Measurements from ENCODE around the gene PSENEN.
"Not testable (repeated sequence)": the region's sequence is repeated elsewhere in the genome, so short reads cannot be mapped to it uniquely, and the experiment has no call there.

PSENEN gene

DNA sequence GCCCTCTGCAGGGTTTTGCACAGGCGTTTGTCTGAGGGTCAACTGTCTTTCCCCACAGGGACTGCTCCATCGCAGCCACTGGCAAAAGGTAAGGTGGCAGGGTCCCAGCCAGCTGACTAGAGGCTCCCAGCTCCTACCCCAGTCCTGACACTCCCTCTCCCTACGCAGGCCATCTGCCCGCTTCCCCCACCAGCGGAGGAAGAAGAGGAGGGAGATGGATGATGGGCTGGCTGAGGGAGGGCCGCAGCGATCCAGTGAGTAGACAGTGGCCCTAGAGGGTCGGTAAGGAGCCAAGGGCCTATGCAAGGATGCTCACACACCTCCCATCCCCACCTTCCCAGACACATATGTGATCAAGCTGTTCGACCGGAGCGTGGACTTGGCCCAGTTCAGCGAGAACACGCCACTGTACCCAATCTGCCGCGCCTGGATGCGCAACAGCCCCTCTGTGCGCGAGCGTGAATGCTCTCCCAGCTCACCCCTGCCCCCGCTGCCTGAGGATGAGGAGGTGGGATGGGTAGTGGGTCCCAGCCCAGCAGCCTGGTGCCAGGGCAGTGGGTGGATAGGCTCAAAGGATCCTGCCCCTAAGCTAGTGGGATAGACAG, 7.4 kb downstream of the PSENEN start:
- DNase-seq = no peak

DNA sequence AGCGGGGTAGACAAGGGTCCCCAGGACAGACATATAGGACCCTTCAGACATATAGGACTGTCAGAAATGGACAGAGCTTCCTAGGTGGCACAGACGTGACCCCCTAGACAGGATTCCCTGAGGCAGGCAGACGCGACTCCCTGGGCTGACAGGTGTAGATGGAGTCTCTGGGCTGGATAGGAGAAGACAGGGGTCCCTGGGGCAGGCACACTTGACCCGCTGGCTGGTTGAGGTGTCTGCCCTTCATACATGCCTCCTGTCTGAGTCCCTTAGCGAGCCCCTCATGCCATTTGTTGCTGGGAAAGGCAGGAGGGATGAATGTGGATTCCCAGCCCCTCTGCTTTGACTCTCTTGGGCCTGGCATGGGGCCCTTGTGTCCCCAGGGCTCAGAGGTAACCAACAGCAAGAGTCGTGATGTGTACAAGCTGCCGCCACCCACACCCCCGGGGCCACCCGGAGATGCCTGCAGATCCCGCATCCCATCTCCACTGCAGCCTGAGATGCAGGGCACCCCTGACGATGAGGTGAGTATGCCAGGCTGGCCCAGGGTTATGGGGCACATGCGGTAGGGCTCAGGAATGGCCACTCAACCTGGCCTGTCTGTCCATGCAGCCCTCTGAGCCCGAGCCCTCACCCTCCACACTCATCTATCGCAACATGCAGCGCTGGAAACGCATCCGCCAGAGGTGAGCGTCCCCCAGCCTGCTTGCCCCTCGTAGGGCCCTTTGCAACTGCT, 8.4 kb downstream of the PSENEN start:
- DNase-seq = no peak

DNA sequence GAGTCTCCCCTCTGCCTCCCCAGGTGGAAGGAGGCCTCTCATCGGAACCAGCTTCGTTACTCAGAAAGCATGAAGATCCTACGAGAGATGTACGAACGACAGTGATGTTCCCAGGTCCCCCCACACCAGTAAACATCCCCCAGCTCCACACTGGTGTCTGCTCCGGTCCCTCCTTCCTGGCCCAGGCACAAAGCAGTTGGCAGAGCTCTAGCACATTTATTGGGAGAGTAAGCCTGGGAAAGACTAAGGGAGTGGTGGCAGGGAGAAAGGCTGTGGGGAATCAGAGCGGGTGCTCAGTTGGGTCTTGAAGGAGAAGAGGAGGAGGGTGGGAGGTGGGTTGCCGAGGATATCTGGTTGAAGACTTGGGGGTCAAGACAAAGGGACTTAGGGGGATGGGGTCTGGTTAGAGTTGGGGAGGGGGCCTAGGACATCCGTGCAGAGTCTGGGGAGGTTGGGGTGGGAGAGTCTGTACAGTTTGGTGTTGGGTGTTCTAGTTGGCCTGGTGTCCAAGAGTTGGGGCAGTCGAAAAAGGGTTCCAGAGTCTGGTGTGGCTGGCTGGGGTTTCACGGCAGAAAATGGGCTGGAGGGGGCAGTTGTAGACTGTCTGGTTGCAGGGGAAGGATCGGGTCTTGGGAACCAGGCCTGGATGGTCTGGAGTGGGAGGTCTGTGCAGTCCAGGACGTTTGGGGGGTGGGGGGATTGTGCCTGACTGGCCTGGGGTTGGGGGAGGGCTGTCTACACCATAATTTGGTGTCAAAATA, 9.1 kb downstream of the PSENEN start:
- DNase-seq = no peak

DNA sequence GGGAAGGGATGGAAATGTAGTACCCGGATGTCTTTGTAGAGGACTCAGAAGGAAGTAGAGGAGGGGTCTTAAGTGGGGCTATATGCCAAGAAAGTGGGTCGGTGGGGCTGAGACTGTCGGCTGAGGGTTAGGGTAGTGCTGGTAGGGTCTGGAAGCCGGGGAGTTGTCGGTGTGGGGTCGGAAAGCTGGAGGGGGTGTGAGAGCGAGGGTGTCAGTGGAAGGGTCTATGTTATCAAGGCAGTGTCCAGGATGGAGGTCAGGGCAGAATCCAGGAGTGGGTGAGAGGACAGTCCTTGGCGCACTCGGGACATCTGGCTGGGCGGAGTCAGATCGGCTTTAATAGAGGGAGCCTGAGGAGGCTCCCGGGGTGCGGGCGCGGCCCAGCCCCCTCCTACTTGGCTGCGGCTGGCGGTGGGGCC, 9.7 kb downstream of the PSENEN start:
- DNase-seq = no peak

DNA sequence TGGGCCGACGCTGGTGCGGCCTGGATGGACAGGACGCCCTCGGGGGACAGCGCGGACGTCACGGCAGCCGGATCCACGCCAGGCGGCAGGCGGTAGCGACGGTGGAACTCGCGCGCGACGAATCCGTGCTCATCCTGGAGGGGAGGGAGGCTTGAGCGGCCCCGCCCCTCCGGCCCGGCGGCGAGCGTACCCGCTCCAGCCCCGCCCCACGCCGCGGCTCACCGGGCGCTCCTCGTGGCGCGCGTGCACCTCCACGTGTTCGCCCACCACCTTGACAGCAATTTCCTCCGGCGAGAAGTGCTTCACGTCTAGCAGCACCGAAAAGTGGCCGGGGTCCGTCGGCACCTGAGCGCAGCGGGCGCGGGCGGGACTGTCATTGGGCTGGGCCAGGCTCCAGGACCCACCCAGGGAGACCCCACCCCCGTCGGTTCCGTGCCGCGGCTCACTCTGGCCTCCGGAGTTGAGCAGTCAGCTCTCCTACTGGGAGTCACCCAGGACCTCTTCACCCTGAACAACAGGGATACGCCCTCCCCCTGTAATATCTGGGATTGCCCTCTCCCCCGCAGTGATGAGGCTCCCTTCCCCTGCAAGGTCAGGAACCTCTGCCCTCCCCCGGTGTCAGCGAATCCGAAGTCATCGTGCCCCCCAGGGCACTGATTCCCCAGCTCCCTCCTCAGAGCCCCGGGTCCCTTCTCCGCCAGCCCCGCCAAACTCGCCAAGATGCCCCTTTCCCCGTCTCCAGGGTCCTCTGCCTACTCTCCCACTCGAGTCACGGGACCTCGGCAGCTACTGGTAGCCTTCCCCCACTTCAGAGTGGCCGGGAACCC, 10.3 kb downstream of the PSENEN start:
- no peak for DNase-seq

DNA sequence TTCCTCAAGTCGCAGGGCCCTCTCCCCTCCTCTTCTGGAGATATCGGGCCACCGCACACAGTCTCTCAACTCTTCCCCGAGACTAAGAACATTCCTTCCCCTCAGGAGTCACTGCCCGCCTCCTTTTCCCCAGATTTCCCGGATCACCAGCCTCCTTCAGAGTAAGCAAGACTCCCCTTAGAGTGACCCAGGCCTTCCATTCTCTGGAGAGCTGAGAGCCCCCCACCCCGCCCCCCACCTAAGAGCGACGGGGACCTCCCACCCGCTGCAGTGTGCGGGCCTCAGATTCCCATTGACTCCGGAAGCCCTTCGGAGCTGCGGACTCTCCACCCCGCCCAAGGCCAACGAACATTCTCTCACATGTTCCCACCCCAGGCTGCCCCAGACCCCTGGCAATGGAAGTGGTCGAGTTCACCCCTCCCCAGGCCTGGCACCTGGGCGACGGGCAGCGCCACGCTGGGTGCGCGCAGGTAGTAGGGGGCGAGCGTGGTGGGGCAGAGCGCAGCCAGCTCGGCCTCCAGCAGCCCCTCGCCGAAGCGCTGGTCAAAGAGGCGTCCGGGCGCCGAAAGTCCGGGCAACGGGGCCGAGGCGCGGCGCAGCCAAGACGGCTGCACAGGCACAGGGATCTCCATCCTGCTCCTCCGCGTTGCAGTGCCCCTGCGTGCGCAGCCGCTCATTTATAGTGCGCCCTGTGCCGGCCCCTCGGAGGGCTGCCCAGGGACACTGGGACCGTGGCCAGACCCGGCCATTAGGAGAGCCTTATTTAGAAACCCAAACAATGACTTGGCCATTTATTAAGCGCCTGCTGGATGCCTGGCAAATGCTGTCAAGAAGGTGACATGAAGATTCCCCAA, 11.2 kb downstream of the PSENEN start, which contains the start of gene HSPB6:
HSPB6 (minus strand) TSS at position 653 of the 854 bp plus-strand sequence; CDS start at position 632, 21 bp downstream.
- DNase-seq = no peak

DNA sequence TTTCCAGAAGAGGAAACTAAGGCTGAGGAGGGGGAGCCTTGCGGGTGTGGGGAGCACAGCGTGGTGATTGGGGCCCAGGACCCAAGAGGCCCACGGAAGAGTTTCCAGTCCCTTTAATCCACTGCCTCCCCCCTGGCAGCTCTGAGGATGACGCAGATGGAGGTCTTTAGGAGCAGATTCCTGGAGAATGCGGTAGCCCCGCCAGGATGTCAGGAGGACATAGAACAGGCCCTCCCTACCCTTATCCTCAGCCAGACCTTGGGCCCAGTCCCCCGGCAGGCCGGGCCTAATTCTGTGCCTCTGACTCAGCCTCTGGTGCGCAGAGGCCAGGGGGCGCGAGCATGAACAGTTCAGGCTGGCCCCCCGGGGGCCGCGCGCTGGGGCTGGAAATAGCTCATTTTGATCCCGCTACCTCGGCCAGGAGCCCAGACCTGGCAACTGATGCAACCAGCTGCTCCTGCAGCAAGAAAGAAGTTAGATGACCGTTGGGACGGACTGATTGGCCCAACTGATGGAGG, 11.8 kb downstream of the PSENEN start:
- peak; percentile 70 for DNase-seq

DNA sequence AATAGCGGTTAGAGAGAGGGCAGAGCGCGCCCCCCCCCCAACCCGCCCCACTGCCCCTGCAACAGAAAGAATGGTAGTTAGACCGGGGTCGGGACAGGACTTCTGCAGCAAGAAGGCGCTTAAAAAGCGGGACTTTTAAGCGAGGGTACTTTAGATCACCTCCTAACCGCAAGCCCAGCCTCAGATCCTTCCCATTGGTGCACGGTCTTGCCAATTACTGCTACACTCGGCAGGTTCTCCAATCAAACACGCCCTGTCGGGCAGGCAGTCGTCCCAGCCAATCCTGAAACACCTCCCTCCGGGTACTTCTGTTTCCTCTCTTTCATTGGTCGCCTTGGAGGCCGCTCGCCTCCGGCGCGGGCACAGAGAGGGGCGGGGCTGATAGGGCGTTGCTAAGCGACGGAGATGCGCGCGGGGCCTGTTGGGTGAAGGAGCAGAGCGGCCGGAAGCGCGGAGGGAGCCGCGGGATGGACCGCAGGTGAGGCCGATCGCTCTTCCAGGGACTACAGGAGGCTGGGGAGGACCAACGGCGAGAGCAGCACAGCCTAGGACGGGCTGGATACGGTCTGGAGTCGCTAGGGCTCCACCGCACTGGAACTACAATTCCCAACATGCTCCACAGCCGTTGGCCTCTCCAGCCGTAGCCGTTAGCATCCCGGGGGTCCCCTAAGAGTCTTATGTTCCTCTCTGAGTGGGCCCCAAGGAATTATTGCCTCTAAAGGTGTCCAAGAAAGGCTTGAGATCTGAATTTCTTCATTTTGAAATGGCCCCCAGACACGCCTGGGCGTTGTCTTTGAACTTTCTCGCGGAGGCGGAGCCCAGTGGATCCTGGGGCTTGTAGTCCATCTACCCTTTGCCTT, 12.5 kb downstream of the PSENEN start, which contains the start of gene PROSER3:
PROSER3 (plus strand) TSS at position 428 of the 860 bp plus-strand sequence; CDS start at position 468, 40 bp downstream.
- DNase-seq = peak; percentile 100

DNA sequence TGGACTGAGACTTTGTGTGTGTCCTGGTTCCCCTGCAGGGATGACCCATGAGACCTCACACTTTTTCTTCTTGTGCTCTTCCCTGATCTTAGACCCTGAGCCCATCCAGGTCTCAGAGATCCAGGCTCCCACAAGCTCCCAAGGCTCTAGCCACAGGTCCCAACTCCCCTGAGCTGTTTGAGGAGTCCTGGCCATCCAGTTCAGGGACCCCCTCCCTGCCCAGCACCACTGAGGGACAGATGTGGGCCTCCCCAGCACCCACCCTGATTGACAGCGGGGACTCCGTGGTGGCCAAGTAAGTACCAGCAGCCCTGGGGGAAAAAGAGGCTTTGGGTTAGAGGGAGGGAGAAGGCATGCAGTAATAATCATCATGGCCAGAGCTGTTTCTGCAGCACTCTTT, 14.2 kb downstream of the PSENEN start:
- DNase-seq = no peak

DNA sequence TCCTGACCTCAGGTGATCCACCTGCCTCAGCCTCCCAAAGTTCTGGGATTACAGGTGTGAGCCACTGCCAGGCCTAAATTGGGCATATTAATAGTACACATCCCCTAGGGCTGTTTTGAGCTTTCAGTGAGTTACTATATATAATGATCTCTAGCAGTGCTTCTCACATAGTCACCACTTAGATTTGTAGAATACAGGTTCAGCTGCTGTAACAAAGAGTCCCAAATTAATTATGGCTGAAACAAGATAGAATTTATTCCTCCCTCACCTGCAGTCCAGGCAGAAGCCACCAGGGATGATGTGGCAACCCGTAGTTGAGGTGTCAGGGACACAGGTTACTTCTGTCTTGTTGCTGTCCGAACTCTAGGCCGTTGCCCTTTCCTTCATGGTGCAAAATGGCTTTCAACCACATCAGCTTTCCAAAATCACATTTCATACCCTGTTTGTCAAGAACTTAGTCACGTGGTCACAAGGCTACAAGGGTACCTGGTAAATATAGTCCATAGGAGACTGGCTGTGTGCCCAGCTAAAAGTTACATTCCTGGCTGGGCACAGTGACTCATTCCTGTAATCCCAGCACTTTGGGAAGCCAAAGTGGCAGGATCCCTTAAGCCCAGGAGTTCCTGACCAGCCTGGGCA, 15.4 kb downstream of the PSENEN start:
- DNase-seq = no peak

DNA sequence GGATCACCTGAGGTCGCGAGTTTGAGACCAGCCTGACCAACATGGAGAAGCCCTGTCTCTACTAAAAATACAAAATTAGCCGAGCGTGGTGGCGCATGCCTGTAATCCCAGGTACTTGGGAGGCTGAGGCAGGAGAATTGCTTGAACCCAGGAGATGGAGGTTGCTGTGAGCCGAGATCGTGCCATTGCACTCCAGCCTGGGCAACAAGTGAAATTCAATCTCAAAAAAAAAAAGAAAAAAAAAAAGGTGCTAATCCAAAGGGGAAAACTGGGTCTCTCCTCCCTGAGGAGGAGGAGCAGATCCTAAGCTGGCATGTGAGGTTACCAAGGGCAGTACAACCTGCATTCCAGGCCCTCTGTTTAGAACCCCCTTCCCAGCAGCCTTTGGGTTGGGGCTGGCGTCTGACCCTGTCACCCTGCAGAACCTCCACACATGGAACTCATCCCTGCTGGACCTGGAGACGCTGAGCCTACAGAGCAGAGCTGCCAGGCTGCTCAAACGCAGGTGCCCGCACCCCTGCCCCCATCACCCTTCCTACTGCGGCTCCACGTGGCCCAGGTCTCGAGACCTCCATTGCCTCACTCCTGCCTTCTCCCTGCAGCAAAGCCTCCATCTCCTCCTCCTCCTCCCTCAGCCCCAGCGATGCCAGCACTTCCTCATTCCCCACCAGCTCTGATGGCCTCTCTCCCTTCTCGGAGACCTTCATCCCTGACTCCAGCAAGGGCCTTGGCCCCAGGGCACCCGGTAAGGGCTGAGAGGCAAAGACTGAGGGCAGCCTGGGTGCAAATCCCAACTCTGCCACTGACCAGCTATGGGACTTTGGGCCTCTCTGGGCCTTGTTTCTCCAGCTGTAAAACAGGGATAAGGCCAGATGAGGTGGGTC, 19.2 kb downstream of the PSENEN start:
- no peak for DNase-seq

DNA sequence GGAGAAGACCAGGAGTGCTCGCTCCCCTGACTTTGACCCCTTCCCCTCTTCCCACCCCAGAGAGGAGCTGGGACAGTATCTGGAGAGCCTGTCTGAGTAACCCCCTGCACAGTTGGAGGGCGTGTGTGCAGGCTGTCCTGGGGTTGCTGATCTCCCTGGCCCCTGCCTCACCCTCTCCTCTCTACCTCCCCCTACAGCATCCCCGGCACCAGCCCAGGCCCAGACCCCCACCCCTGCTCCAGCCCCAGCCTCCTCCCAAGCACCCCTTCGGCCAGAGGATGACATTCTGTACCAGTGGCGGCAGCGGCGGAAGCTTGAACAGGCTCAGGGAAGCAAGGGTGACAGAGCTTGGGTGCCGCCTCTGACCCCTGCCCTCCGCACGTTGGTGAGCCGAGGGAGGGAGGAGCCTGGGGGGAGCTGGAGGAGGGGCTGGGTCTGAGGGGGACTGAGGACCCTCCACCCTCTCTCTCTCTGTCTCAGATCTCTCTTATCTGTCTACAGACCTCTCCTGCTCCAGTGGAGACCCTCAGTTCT, 21.2 kb downstream of the PSENEN start:
- DNase-seq = no peak

DNA sequence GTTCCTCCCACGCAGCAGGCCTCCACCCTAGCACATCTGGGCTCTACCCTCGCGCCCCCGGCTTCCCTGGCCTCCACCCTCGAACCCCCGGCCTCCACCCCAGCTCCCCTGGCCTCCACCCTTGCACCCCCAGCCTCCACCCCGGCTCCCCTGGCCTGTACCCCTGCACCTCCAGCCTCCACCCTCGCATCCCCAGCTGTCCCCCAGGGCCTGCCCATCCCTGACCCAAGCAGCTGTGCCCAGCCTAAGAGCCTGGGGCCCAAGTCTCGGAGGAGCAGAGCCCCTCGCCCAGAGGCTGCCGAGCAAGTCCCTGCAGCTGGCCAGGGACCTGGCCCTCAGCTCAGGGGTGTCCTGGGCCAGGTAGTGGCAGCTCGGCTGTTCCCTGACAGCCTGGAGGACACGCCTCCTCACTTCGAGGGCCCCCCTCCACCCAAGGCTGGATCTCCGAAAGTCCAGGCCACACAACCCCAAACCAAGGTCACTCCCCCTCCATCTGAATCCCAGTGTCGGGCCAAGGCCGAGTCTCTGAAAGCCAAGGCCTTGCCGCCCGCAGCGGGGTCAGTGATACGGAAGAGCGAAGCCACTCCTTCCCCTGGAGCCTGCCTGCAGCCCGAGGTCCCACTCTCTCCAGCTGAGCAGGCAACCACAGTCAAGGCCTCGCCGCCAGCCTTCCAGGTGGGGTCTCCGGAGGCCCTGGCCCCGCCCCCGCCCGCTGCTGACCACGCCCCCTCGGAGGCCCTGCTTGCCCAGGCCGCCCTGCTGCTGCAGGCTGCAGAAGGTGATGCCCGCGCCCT, 22.0 kb downstream of the PSENEN start:
- no peak for DNase-seq

DNA sequence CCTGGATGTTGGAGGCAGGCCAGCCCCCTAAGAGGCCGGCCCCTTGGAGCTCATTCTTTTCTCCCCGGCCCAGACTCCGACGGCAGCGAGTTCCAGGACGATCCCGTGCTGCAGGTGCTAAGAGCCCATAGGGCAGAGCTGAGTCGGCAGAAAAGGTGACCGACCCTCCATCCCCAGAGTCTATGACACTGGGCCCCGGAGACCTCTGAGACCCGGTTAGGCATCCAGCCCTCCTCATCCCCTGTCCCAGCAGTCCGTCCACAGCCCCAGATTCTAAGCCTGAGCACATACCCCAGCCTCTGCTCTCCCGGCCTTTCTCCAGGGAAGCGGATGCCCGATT, 22.6 kb downstream of the PSENEN start:
- DNase-seq = no peak

DNA sequence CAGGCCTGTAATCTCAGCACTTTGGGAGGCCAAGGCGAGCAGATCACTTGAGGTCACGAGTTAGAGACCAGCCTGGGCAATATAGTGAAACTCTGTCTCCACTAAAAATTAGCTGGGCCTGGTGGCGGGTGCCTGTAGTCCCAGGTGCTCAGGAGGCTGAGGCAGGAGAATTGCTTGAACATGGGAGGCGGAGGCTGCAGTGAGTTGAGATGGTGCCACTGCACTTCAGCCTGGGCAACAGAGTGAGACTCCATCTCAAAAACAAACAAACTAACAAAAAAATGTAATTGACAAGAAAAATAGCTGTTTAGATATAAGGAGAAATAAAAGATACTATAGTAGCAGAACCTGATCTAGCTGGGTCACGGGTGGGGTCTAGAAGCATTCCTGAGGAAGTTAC, 26.9 kb downstream of the PSENEN start:
- DNase-seq = not testable (repeated sequence)

DNA sequence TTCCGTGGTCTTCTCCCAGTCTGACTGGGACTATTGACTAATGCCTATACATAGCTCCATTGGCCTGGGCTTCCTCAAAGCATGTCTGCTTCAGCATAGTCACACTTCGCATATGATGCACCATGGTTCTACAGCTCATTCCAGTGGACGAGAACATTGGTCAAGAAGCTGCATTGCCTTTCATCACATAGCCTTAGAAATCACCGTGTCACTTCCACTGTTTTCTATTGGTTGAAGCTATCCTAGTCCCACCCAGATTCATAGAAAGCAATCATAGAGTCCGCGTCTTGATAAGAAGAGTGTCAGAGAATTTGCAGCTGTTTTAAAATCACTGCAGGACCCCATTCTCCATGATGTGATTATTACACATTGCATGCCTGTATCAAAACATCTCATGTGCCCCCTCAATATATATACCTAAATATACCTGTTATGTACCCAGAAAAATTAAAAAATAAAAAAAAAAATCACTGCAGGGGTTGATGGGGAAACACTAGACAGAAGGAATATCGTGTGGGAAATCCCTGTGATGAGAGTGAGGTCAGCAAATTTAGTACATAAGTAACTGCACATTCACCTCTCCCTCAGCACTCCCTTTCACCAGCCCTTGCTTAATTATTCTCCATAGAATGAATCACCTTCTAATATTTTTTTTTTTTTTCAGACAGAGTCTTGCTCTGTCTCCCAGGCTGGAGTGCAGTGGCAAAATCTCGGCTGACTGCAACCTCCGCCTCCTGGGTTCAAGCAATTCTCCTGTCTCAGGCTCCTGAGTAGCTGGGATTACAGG, 27.8 kb downstream of the PSENEN start:
- DNase-seq = no peak
